Measurements from ENCODE around the gene CYP19A1. TPM values are rescaled to one million over a fixed set of nuclear protein-coding genes. Genes with fewer than 3 reads are reported as not detected.

CYP19A1 gene
- total and polyA plus RNA-seq, 2 donors, result 0.42 to 2.2 TPM

DNA sequence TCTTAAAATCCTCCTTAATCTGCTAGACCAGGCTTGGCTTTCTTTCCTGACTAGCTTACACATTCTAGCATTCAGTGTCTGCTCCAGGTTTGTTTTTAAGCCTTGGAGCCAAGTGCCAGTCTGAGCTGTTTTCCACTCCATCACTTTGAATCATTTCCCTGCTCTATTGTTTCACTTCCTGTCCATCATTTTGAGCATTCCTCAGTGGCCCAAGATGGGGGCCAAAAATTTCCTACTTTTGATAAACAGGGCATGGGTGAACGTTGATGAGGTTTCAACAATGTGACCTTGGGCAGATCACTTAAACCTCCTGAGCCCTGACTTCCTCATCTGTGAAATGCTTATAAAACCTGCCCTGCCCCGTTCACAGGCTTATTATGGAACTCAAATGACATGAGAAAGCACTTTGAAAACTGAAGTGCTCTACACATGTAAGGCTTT, 4.4 kb downstream of the CYP19A1 start:
- H3K4me3 ChIP-seq (ENCODE audit: low read length in 2 of 2), result no peak overlapping the region
- no peak overlapping the region for H3K27ac ChIP-seq (ENCODE audit: low read depth in 1 of 2, low read length in 1 of 2)
- no peaks in the 10 kb centered on the region for H3K27me3 ChIP-seq (ENCODE audit: control insufficient read depth in 2 of 2, insufficient read depth in 1 of 2, low read length in 1 of 2)
- WGBS, result 23% methylated on average over 2 of the region's 2 CpGs
- H3K36me3 ChIP-seq (ENCODE audit: control insufficient read depth in 2 of 2, insufficient read depth in 2 of 2, low read length in 1 of 2), result no peaks in the 10 kb centered on the region
- H3K9me3 ChIP-seq (ENCODE audit: control insufficient read depth in 2 of 2, insufficient read depth in 1 of 2, low read length in 1 of 2), result no peaks in the 10 kb centered on the region
- H3K4me1 ChIP-seq (ENCODE audit: control insufficient read depth in 2 of 2, insufficient read depth in 2 of 2, low read length in 2 of 2), result no peaks in the 10 kb centered on the region
- no peak for DNase-seq (ENCODE audit: low read depth in 6 of 9, low spot score in 9 of 9)

DNA sequence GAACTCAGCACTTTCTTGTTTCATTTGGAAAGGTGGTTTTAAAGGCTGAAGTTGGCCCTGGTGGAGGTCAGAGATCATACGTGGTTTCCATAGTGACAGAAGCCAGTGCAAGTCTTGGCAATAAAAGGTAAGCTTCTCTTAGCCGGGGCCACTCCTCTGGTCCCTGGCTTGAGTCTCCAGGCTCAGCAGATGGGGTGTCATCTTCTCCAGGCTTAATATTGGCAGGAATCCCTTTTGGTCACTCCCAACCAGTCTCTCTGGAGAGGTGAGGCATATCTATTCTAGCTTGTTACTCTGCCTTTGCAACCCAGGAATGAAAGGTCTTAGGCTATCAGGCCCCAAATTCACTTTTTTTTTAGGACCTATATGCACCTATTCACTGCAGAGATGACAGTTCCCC, 4.8 kb downstream of the CYP19A1 start:
- H3K4me1 ChIP-seq (ENCODE audit: control insufficient read depth in 2 of 2, insufficient read depth in 2 of 2, low read length in 2 of 2), result no peaks in the 10 kb centered on the region
- no peak overlapping the region for H3K4me3 ChIP-seq (ENCODE audit: low read length in 2 of 2)
- H3K36me3 ChIP-seq (ENCODE audit: control insufficient read depth in 2 of 2, insufficient read depth in 2 of 2, low read length in 1 of 2), result no peaks in the 10 kb centered on the region
- no peak for DNase-seq (ENCODE audit: low read depth in 6 of 9, low spot score in 9 of 9)
- no peaks in the 10 kb centered on the region for H3K27me3 ChIP-seq (ENCODE audit: control insufficient read depth in 2 of 2, insufficient read depth in 1 of 2, low read length in 1 of 2)
- H3K27ac ChIP-seq (ENCODE audit: low read depth in 1 of 2, low read length in 1 of 2), result no peak overlapping the region
- H3K9me3 ChIP-seq (ENCODE audit: control insufficient read depth in 2 of 2, insufficient read depth in 1 of 2, low read length in 1 of 2), result no peaks in the 10 kb centered on the region
- 94% methylated on average over 2 of the region's 2 CpGs for WGBS

DNA sequence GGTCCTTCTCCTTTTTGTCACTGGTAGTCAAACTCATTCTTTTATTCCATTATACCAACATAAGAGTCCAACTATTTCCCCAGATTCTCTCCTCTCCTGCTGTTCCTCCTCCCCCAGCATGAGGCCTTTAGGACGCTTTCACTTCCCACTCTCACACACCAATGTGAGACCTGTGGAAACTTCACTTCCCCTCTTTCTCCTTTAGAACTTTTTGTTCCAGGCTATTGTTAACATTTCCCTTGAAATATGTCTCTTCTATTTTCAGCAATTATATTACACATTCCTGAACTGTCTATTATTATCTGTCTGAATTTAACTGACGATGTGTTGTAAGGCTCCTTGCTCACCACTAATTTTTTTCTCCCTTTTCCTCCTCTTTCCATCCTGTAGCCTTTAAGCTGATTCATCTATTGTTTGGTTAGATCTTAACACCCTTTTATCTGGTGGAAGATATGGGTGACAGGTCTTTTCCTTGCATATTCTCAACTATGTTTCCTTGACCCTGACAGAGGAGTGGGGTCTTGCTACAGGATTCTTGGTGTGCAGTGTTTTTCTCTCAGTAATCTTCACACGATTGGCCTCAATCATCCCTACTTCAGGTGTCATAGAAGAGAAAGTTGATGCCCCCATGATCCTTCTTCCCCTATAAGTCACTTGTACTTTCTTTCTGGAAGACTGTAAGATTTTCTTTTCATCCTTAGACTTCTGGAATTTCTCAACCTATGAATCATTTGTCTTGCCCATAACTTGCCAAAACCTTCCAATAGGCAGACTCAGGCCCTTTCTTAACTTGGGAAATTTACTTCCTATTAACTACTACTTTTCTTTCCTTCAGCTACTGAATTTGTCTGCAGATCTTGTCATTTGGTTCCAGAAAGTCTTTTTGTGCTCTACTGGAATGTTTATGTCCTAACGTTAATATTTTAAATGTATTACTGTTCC, 5.9 kb downstream of the CYP19A1 start:
- H3K36me3 ChIP-seq (ENCODE audit: control insufficient read depth in 2 of 2, insufficient read depth in 2 of 2, low read length in 1 of 2), result no peaks in the 10 kb centered on the region
- DNase-seq (ENCODE audit: low read depth in 6 of 9, low spot score in 9 of 9), result peak in 1 of 9 donors; percentile 6
- no peaks in the 10 kb centered on the region for H3K9me3 ChIP-seq (ENCODE audit: control insufficient read depth in 2 of 2, insufficient read depth in 1 of 2, low read length in 1 of 2)
- no peaks in the 10 kb centered on the region for H3K27me3 ChIP-seq (ENCODE audit: control insufficient read depth in 2 of 2, insufficient read depth in 1 of 2, low read length in 1 of 2)
- H3K4me1 ChIP-seq (ENCODE audit: control insufficient read depth in 2 of 2, insufficient read depth in 2 of 2, low read length in 2 of 2), result no peaks in the 10 kb centered on the region
- no peak overlapping the region for H3K27ac ChIP-seq (ENCODE audit: low read depth in 1 of 2, low read length in 1 of 2)
- WGBS, result 90% methylated on average over 4 of the region's 4 CpGs
- H3K4me3 ChIP-seq (ENCODE audit: low read length in 2 of 2), result no peak overlapping the region

DNA sequence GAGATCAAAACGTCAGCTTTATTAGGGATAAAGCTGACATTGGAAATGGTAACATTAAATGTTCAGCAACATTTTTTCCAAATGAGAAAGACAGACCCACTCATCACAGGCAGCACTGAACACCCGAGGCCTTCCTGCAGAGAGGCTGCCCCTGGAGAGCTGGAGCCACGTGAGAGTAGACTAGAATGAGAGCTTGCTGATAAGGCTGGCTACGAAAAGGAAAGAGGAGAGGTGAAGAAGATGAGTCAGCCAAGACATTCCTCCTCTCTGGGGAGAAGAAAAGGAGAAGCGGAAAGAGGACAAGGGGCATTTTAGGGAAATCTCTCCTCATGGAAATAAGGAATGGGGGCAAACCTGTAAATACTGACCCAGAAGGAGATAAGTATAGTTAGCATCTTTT, 7.3 kb downstream of the CYP19A1 start:
- Histone ChIP-seq H3K27ac (ENCODE audit: low read depth in 1 of 2, low read length in 1 of 2) (no peak overlapping the region), H3K9me3 (ENCODE audit: control insufficient read depth in 2 of 2, insufficient read depth in 1 of 2, low read length in 1 of 2) (no peaks in the 10 kb centered on the region), H3K36me3 (ENCODE audit: control insufficient read depth in 2 of 2, insufficient read depth in 2 of 2, low read length in 1 of 2) (no peaks in the 10 kb centered on the region), H3K4me3 (ENCODE audit: low read length in 2 of 2) (no peak overlapping the region), H3K27me3 (ENCODE audit: control insufficient read depth in 2 of 2, insufficient read depth in 1 of 2, low read length in 1 of 2) (no peaks in the 10 kb centered on the region), H3K4me1 (ENCODE audit: control insufficient read depth in 2 of 2, insufficient read depth in 2 of 2, low read length in 2 of 2) (no peaks in the 10 kb centered on the region)
- 90% methylated on average over 5 of the region's 5 CpGs for WGBS
- no peak for DNase-seq (ENCODE audit: low read depth in 6 of 9, low spot score in 9 of 9)

DNA sequence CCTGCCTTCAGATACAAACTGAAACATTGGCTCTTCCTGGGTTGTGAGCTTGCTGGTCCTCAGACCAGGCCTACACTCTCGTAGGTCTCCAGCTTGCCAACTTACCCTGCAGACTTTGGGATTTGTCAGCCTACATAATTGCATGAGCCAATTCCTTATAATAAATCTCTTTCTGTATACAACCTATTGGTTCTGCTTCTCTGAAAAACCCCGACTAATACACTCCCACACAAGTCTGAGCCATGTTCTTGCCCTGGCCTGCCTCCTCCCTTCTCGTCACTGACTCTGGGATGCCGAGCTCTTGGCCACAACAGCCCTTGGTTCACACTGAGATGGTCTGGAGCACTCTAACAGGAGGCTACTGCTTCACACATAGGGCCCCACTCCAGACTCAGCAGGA, 9.5 kb downstream of the CYP19A1 start:
- H3K4me1 ChIP-seq (ENCODE audit: control insufficient read depth in 2 of 2, insufficient read depth in 2 of 2, low read length in 2 of 2), result no peaks in the 10 kb centered on the region
- H3K36me3 ChIP-seq (ENCODE audit: control insufficient read depth in 2 of 2, insufficient read depth in 2 of 2, low read length in 1 of 2), result no peaks in the 10 kb centered on the region
- no peaks in the 10 kb centered on the region for H3K9me3 ChIP-seq (ENCODE audit: control insufficient read depth in 2 of 2, insufficient read depth in 1 of 2, low read length in 1 of 2)
- no peak for DNase-seq (ENCODE audit: low read depth in 6 of 9, low spot score in 9 of 9)
- no peak overlapping the region for H3K27ac ChIP-seq (ENCODE audit: low read depth in 1 of 2, low read length in 1 of 2)
- H3K27me3 ChIP-seq (ENCODE audit: control insufficient read depth in 2 of 2, insufficient read depth in 1 of 2, low read length in 1 of 2), result no peaks in the 10 kb centered on the region
- 92% methylated on average over 4 of the region's 4 CpGs for WGBS
- H3K4me3 ChIP-seq (ENCODE audit: low read length in 2 of 2), result no peak overlapping the region

DNA sequence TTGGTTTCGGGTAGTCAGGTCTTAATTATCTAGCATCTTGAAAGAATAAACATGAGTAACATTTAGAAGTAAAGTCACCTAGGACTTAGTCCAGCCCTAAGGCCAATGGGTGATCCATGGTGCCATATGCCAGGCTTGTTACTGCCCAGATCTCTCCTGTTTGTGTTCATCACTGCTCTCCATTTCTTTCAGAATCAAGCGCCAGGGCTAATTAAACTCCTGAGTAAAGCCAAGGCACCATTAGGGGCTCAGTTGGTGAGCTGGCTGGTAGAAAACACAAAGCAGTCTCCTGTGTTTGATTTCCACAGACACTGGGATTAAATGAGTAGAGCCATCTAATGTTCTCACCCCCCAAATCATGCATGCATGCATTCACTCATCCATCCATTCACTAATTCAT, 11.3 kb downstream of the CYP19A1 start:
- 98% methylated on average over 2 of the region's 2 CpGs for WGBS
- Histone ChIP-seq H3K36me3 (ENCODE audit: control insufficient read depth in 2 of 2, insufficient read depth in 2 of 2, low read length in 1 of 2) (no peaks in the 10 kb centered on the region), H3K9me3 (ENCODE audit: control insufficient read depth in 2 of 2, insufficient read depth in 1 of 2, low read length in 1 of 2) (no peaks in the 10 kb centered on the region), H3K4me1 (ENCODE audit: control insufficient read depth in 2 of 2, insufficient read depth in 2 of 2, low read length in 2 of 2) (peaks cover 0 to under 1% of the 10 kb centered on the region in 2 donors), H3K4me3 (ENCODE audit: low read length in 2 of 2) (no peak overlapping the region), H3K27me3 (ENCODE audit: control insufficient read depth in 2 of 2, insufficient read depth in 1 of 2, low read length in 1 of 2) (no peaks in the 10 kb centered on the region), H3K27ac (ENCODE audit: low read depth in 1 of 2, low read length in 1 of 2) (no peak overlapping the region)
- no peak for DNase-seq (ENCODE audit: low read depth in 6 of 9, low spot score in 9 of 9)

DNA sequence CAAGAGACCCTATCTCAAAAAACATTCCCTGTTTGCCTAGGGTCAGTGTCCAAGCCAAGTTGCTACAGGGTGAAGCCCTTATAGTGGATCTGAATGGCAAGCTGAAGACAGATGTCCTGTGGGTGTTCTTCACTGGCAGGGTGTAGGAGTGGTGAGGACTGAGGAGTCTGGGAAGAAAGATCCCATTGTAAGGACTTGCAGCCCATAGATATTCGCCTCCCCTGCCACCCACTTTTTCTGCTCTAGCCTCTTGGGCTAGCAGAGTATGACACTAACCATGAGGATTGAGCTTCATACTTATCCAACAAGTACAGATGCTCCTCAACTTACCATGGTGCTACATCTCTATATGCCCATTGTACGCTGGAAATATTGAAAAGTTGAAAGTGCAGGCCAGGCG, 13.2 kb downstream of the CYP19A1 start:
- WGBS, result 96% methylated on average over 3 of the region's 3 CpGs
- H3K4me3 ChIP-seq (ENCODE audit: low read length in 2 of 2), result no peak overlapping the region
- no peaks in the 10 kb centered on the region for H3K27me3 ChIP-seq (ENCODE audit: control insufficient read depth in 2 of 2, insufficient read depth in 1 of 2, low read length in 1 of 2)
- no peak overlapping the region for H3K27ac ChIP-seq (ENCODE audit: low read depth in 1 of 2, low read length in 1 of 2)
- no peaks in the 10 kb centered on the region for H3K9me3 ChIP-seq (ENCODE audit: control insufficient read depth in 2 of 2, insufficient read depth in 1 of 2, low read length in 1 of 2)
- H3K4me1 ChIP-seq (ENCODE audit: control insufficient read depth in 2 of 2, insufficient read depth in 2 of 2, low read length in 2 of 2), result peaks cover 0 to 3% of the 10 kb centered on the region in 2 donors
- H3K36me3 ChIP-seq (ENCODE audit: control insufficient read depth in 2 of 2, insufficient read depth in 2 of 2, low read length in 1 of 2), result no peaks in the 10 kb centered on the region
- no peak for DNase-seq (ENCODE audit: low read depth in 6 of 9, low spot score in 9 of 9)

DNA sequence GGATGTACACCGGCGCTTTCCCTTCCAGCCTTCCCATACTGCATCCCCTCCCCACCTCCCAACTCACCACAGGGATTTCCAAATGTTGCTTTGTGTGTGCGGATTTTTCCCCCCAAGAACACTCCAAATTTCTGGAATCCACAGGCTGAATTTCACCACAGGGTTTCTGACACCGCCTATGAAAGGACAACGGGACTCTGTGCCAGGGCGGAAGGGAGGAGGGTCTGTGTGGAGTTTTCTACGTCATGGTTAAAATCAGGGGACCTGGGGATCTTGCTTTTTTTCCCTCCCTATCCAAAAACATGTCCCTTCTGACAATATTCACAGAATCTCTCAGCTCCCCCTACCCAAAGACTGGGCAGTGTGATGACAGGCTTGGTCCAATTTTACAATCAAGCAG, 14.6 kb downstream of the CYP19A1 start:
- Histone ChIP-seq H3K4me1 (ENCODE audit: control insufficient read depth in 2 of 2, insufficient read depth in 2 of 2, low read length in 2 of 2) (peaks cover 0 to 3% of the 10 kb centered on the region in 2 donors), H3K27me3 (ENCODE audit: control insufficient read depth in 2 of 2, insufficient read depth in 1 of 2, low read length in 1 of 2) (no peaks in the 10 kb centered on the region), H3K36me3 (ENCODE audit: control insufficient read depth in 2 of 2, insufficient read depth in 2 of 2, low read length in 1 of 2) (no peaks in the 10 kb centered on the region), H3K27ac (ENCODE audit: low read depth in 1 of 2, low read length in 1 of 2) (no peak overlapping the region), H3K4me3 (ENCODE audit: low read length in 2 of 2) (no peak overlapping the region), H3K9me3 (ENCODE audit: control insufficient read depth in 2 of 2, insufficient read depth in 1 of 2, low read length in 1 of 2) (no peaks in the 10 kb centered on the region)
- DNase-seq (ENCODE audit: low read depth in 6 of 9, low spot score in 9 of 9), result no peak
- WGBS, result 97% methylated on average over 7 of the region's 7 CpGs

DNA sequence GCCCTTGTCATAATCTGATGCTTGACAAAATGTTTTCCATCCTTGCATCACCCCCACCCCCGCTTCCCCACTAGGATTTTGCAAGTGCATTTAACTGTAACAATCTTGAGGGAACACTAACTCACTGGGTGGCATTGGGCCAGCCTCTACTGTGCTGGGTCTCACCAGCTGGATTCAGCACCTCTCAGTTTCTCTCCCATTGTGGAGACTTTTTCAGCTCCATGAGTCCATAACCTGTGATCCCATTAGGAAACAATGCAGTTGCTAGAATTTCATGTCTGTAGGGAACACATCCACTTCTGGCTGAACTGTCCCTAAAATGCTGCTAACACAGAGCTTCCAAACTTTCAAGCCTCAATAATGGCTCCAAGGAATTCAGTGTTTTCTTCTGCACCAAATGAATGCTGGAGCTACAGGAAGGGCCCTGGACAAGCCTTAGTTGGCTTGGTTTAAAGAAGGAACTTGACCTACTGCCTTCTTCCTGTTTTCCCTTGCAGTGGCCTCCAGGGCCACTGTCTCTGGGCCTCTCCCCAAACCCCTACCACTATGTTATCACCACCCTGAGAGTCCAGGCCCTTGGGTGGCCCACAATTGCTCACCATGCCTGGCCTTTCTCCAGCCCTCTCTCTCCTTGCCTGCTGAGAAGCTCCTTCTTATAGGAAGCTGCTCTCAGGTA, 15.6 kb downstream of the CYP19A1 start:
- H3K36me3 ChIP-seq (ENCODE audit: control insufficient read depth in 2 of 2, insufficient read depth in 2 of 2, low read length in 1 of 2), result no peaks in the 10 kb centered on the region
- H3K4me1 ChIP-seq (ENCODE audit: control insufficient read depth in 2 of 2, insufficient read depth in 2 of 2, low read length in 2 of 2), result peaks cover 0 to 3% of the 10 kb centered on the region in 2 donors
- peak overlapping the region in 1 of 2 donors; percentile 32 for H3K27ac ChIP-seq (ENCODE audit: low read depth in 1 of 2, low read length in 1 of 2)
- 86% methylated on average over 1 of the region's 1 CpG for WGBS
- no peak for DNase-seq (ENCODE audit: low read depth in 6 of 9, low spot score in 9 of 9)
- H3K4me3 ChIP-seq (ENCODE audit: low read length in 2 of 2), result no peak overlapping the region
- H3K27me3 ChIP-seq (ENCODE audit: control insufficient read depth in 2 of 2, insufficient read depth in 1 of 2, low read length in 1 of 2), result no peaks in the 10 kb centered on the region
- H3K9me3 ChIP-seq (ENCODE audit: control insufficient read depth in 2 of 2, insufficient read depth in 1 of 2, low read length in 1 of 2), result no peaks in the 10 kb centered on the region

All from thymus (tissue), 11 donors.